ENCODE results near the gene FGF14.
"Not testable (repeated sequence)": the region's sequence is repeated elsewhere in the genome, so short reads cannot be mapped to it uniquely, and the experiment has no call there.

FGF14 gene

DNA sequence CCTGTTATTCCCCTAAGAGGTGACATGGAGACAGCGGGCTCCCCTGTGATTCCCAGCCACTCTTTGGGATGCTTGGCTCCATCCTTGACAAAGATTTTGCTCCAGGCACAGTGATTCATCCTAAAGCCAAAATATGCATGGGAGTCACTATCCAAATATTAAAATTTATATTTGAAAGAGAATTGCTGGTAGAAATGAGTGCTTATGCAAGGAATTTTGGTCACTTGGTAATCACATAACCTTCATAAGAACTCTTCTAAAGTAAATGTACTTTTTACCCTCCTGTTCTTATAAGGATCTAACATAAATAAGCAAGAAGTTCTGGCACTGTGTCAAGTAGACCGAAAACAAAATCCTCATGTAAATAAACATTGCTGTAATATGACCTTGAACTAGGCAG, 563.5 kb downstream of the FGF14 start:
- DNase-seq, result no peak

DNA sequence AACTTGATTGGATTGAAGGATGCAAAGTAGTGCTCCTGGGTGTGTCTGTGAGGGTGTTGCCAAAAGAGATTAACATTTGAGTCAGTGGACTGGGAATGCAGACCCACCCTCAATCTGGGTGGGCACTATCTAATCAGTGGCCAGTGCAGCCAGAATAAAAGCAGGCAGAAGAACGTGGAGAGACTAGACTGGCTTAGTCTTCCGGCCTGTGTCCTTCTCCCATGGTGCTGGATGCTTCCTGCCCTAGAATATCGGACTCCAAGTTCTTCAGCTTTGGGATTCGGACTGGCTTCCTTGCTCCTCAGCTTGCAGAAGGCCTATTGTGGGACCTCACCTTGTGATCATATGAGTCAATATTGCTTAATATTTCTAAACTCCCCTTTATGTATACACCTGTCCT, 564.1 kb downstream of the FGF14 start:
- DNase-seq, result not testable (repeated sequence)

DNA sequence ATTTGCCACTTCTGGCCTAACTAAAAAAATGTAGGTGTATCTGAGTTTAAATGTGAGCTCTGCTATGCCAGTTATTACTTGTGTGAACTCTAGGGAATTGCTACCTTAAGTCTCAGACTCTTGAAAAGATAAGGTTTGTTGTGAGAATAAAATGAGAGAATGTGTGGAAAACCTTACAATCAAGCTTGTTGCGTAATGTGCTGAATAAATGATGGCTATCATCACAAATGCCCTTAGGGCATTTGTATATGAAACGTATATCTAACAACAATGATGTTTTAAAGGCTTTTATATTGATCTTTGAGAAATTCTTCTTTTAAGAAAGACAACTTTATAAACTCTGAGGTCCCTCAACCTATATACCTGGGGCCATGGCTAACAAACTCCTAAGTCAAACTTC, 564.6 kb downstream of the FGF14 start:
- DNase-seq, result no peak

DNA sequence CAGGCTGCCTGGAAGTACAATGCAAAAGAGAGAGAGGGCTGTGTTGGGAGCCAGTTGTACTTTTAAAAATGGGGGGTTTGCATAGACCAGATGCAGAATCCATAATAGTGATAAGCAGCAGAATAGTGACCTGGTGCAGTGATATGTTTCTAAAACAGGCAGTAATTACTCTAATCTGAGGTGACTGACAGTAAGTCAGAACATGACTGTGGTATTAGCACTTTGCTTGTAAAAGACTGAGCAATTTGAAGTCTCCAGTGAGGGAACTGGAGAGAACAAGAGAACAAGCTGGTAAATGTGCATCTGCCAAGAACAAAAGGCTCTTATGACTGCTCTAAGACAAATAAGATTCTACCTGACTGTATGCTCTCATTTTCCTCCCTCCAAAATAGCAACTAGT, 565.9 kb downstream of the FGF14 start:
- no peak for DNase-seq

DNA sequence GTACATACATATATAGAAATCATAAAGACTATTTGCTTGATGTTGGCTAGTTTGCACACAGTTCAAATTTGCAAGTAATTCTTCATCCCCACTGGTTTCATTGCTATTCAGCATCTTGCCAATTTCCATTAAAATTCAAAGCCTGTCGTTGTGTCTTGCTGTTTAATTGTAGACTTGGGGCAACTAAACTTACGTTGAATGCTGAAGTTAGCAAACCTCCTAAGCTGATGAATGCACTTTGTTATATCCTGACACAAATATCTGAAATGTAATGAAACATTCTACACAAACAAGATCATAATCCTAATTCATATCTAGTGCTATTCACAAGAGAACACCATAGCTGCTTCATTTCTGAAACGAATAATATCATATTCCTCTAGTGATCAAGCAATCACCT, 568.2 kb downstream of the FGF14 start:
- no peak for DNase-seq

DNA sequence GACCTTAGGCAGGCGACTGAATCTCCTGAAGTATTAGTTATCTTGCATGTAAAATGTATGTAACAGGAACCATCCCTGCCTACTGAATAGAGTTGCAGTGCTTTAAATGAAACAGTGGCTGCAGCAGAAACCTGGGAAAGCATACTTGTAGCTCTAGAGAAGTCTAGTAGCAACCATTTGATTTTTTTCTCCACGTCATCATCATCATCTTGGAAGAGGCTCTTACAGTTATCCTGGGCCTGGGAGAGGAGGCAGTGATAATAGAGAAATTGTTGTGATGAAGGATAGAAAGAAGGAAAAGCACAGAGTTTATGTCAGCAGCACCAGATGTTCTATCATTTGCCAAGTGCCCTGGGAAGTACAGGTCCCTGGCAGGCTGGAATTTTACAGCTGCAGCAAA, 571.8 kb downstream of the FGF14 start:
- no peak for DNase-seq

DNA sequence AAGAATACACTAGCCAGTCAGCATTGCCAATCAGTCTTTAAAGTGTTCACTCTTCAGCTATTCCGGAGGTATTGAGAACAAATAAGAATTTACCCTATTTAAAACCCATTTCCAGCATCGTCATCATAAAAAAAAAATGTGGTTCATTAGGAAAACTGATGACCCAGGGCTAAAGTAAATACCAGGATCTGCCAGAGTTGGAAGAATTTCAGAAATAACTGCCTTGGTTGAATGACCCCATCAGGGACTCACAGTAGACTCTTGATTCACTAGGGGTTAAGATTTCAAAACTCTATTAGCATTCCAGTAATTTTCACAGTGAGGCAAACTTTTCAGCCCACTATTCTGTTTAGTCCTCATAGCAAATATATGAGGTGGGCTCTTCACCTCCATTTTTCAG, 572.4 kb downstream of the FGF14 start:
- no peak for DNase-seq

DNA sequence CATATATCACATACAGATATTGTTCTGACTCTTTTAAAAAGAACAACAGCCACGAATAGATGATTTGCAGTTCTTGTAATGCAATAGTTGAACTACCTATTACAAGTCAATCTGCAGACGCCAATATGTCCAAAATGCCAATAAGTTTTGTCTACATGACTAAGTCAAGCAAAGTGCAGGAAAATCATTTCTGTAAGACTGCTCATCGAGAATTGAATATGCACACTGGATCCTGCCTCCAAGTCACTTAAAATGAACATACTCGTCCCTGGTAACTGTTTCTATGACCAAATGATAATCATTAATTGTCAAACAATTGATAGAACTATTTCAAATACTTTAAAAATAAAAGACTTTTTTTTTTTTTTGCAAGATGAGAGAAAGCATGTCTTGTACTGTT, 573.7 kb downstream of the FGF14 start:
- DNase-seq, result no peak

DNA sequence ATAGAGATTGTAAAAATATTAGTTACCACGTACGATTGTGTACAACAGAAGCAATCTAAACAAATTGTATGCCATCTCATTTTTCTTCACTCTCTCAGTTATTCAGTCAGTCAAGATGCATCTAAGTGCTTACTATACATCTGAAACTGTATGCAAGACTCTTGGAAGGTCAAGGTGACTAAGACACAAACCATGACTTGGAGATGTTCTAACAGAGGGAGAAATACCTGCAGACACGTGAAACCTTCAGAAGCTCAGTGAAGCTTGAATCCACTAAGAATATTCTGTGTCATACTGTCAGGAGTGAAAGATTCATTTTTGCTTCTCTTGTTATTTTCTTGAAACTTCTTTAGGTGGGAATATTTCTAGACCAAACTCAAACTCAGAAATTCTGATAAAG, 584.0 kb downstream of the FGF14 start:
- DNase-seq, result no peak

DNA sequence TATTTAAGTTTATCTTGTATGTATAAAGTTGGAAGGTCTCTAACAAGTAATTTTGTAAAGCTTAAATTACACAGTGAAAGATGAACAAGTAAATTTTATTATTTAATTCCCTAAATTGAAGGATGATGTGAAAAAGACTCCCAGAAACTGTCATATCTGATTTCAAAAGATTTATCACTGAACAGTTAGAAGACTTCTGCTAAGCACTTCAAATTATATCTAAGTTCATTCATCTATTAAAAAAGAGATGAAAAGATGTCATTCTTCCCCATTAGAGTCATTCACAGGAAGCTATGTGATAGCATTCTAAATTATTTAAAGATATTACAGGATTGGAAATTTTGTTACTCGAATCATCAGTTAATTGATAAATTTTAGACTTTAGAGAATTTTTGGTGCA, 590.0 kb downstream of the FGF14 start:
- DNase-seq, result no peak

DNA sequence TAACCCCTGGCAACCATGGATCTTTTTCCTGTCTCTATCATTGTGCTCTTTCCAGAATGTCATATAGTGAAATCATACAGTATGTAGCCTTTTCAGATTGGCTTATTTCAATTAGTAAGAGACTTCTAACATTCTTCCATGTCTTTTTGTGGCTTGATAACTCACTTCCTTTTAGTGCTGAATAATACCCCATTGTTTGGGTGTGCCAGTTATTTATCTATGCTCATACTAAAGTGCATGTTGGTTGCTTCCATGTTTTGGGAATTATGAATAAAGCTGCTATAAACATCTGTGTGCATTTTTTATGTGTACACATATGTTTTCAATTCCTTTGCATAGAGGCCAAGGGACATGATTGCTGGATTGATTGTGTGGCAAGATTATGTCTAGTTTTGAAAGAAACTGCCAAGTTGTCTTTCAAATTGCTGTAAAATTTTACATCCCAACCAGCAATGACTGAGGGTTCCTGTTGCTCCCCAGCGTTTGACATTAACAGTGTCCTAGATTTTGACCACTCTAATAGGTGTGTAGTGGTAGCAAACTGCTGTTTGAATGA, 590.5 kb downstream of the FGF14 start:
- no peak for DNase-seq

DNA sequence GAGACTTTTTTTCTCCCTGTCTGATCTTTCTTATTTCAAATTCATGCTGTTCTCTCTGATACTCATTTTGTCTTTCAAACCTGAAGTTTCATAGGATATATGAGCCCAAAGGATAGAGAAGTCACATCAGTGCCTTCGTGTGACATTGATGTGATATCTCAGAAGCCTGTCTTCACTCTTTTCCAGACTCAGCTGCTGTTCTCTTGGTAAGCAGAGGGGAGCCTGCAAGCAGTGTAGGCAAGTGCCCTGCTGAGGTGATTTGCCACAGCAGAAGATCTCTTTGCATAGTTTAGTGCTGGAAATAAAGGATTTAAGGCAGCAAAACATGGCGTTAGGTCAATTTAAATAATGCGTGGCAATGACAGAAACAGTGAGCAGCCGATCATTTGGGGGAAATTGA, 602.7 kb downstream of the FGF14 start:
- DNase-seq, result no peak

DNA sequence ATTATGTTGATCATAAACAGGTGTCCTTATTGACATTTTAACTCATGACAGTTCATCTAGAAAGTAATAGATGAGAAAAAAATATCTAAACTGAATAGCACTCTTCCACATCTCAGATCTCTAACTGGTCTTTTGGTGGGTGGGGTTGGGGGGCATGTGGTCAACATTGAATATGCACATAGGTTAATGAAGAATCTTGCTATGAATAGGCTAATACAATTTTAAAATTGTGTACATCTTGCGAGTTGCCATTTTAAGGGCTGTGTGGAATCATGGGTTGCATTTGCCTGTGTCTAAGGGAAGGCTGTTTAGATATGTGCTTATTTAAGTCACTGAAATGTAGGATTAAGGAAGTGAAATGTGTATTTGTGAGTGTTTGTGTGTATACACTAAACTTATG, 603.4 kb downstream of the FGF14 start:
- no peak for DNase-seq

DNA sequence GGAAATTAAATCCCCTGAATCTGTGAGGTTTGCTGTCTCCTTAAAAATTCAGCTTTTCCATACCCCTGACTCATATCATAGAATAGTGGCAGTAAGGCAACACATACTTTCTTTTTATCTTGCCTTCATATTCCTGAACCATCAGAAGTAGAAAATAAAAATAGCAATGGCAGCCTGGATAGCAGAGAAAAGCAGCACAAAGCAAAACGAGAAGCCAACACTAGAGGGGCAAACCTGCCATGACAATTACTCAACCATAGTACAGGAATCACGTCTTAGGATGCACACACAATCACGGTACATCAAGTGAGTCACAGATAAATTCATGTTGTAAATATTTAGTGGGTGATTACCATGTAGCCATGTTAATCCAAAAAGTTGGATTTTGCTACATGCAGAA, 606.4 kb downstream of the FGF14 start:
- no peak for DNase-seq

DNA sequence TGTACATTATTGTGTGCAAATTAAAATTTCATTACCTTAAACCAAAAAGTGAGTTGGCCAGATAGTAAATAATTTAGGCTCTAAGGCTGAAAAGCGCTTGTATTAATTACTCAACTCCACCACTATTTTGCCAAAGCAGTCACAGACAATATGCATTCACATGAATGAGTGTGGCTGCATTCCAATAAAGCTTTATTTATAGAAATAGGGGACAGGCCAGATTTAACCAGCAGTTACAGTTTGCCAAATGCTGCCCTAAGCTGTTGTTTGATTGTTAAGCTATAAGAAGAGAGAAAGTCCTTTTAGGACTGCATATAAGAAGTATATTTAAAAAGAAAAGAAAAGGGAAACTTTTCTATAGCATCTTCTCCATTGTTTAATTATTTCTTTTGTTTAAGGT, 606.8 kb downstream of the FGF14 start:
- DNase-seq, result no peak

DNA sequence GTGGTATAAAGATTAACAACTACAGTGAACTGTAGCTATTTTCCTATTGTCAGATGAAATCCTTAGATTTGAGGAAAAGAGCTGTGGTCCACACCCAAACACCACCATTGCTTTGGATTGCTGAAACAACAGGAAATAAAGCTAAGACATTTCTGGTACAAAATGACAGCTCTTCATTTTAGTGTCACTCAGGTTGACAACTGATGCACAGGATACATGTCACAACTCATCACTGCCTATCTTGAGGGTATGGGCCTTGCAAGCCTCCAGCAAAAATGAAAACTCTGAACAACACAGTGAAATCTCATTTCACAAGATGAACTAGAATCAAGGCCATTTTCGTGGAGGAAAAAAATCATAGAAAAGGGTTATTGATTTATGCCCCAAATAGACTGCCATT, 609.7 kb downstream of the FGF14 start:
- no peak for DNase-seq

DNA sequence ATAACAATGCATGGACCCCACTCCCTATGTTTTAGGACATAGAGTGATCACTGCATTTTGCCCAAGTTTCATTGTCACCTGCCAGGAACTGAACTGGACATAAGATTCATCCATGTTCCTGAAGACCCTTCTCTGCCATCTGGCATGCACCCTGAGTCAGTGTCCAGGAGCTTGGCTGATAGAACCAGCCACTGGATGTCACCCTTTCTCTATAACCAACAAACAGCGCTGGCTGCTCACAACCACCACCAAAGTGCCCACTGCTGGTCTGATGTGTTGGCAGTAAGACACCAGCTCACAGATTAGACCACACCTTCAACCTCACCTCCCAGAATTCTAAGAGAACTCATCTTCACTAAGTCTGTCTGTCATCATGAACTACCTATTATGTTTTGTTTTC, 616.0 kb downstream of the FGF14 start:
- no peak for DNase-seq

DNA sequence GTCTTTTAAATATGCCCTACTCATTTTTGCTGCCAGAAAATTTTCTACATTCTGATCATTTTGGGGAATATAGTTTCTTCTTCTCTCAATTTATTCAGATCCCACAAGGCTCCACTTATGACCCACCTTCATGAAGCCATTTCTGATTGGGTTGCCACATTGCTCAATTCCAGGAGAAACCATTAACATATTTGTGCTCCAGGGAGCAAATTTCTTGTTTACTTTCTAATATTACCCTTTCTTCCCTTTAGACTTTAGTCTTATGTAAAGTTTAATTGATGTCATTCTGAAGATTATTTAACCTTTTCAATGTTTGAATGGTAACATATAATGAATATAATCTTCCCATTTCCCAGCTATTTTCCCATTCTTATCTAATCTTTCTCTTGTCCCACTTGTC, 617.5 kb downstream of the FGF14 start:
- no peak for DNase-seq

DNA sequence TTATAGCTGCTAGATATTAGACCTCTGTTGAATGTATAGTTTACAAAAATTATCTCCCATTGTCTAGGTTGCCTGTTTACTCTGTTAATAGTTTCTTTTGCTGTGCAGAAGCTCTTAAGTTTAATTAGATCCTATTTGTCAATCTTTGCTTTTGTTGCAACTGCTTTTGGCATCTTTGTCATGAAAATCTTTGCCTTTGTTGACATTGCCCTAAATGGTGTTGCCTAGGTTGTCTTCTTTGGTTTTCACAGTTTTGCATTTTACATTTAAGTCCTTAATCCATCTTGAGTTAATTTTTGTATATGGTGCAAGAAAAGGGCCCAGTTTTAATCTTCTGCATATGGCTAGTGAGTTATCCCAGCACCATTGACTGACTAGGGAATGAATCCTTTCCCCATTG, 618.3 kb downstream of the FGF14 start:
- DNase-seq, result no peak

DNA sequence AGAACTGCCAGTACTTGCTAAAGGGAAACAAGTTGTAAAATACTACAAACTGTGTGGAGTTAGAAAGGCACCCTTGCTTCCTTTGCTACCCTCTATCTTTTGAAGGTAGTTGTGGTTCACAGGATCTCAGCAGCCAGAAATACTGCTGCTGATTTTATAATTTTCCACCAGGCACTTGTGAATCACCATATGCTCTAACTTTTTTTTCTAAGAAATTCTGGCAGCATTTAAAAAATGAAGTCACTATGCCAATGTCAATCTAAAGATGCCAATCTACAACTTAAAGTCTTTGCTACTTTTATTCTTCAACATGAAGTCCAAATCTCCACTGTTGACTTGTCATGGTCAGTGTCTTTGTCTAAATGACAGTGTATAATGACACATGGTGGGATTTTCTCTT, 621.6 kb downstream of the FGF14 start:
- DNase-seq, result no peak

DNA sequence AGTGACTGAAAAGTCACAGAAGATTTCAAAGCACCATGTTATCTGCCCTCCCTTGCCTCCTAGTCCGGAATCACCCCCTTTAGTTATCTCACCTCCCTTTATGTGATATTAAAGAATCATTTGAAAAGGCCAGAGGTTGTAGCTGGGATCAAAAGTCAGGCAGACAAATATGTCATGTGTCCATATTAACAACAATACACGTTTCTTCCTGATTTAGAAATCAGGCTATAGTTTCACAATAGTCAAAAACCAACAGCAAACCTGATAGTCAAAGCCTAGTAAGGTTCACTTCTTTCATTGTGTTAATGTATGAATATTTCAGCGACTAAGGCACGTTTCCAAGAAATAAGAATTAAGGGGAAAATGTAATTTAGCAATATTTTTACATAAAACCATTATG, 622.7 kb downstream of the FGF14 start:
- no peak for DNase-seq

DNA sequence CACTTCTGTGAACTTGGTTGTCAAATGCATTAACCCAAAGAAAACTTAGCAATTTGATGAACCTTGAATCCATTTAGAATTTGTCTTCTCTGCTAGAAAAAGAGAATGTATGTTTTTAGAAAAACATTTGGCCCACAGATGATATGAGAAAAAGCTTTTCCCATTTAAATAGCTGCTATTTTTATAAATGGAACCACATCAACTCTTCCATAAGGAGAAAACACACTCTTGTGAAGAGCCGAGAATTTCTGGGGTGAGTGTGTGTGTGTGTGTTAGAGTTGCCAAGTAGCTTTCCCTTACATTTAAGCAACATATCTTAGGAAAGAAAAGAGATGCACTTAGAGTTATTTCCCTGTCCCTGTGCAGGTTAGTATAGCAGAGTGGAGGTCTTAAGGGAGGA, 626.6 kb downstream of the FGF14 start:
- DNase-seq, result no peak

DNA sequence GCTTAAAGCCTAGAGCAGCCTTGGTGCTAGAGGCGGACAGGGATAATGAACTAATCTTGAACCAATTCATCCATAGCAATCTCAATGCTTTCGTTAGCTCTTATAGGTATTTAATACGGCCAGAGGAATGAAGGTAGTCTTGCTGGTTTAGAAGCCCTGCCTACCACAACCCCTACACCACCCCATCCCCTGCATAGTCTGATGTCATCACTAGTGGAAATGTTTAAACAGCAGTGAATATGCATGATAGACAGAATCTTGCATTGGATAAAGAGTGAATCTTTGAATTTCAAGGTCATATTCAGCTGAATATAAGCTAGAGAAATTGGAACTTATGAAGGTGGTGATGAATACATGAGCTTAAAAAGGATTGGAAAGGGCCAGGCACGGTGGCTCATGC, 627.5 kb downstream of the FGF14 start:
- DNase-seq, result no peak

DNA sequence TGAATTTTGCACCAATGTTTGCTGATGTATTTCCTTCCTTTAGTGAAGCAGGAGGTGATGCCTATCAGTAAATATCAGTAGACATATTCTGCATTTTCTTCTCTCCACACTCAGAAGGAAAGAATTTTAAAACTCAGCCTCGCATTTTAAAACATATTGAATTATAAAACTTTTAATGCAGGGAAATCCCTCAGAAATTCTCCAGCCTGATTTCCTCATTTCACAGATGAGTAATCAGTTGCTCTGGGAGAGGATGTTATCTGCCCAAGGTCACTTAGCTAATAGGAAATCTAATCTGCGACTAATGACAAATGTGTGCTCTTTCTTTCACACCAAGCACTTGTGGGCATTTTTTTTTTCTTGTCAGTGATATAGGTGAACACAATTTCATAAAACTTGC, 628.8 kb downstream of the FGF14 start:
- DNase-seq, result no peak

DNA sequence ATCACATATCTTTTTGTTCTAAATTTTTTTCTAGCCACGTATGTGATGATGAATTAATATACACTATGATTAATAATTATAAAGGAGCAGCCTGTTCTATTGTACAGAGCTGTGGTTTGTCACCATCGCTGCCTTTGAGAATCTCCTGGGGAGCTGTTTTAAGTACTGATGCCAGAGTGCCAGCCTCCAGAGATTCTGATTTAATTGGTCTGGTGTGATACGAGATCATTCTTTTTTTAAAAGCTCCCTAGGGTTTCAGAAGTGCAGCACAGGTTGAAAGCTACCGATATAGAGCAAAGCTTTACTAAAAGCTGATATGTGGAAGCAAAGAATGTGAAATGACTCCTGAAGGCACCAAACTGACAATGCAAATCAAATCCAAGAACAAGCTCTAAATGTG, 634.7 kb downstream of the FGF14 start:
- DNase-seq, result no peak

DNA sequence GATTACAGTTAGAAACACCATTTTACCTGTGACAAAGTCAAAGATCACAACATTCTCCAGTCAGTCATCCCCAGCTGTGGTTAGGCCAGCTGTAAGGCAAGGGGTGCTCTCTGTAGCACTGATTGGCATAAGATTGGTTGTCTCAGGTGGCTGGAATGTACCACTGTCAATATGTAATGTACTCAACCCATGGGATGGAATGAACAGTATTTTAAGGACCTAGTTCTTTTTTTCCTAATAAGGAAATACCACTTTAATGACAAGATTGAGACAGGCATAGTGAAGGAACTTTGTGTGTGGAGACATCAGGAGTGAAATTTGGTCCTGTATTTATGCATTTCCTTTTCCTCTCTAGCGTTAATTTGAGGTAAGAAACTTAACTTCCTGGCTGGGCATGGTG, 638.7 kb downstream of the FGF14 start:
- no peak for DNase-seq

Measured in midbrain (tissue), 1 donor.